GM21447 (cell line): Measurements from ENCODE around the gene ARMC9.
"Not testable (repeated sequence)": the region's sequence is repeated elsewhere in the genome, so short reads cannot be mapped to it uniquely, and the experiment has no call there.

Experiments
- ATAC-seq: cut with Tn5 transposase; IDR thresholded peaks from one replicate; pipeline ENCODE4 v1.9.1; 2021; ENCODE audit not compliant: unreplicated experiment

Gene ARMC9

DNA sequence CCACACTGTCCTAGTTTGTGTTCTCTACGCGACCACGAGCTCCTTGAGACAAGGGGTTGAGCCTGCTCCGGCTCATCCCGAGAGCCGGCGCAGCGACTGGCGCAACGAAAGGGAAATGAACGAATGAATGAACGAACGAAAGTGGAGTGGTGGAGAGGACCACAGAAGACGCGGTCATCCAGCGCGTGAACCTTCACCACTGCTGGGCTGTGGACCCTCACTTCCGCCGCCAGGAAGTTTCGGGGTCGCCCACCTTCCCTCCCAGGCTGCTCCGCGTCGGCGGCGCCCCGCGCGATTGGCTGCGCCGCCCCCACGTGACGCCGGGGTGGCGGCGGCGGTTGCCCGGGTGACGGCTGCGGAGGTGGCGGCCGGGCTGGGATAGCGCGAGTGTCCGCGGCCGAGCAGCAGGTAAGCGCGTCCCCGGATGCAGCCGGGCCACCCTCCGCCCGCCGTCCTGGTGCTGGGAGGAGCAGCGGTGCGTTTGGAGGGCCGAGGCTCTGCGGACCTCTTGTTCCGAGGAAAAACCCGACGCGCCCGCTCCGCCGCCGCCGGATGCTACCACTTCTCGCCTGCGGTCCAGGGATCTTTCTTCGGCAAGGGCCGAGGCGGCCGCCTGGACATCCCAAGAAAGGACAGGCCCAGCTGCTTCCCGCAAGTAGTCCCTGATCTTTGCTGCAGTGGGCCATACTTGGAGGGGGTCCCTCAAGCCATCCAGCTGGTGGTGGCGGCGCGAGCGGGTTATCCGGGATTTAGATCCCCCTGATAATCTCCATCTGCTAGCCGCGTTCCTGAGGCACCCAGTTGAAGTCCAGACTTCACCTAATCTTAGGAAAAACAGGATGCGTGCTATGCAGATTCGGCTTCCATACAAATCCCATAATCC, at the start of gene ARMC9:
Gene ARMC9, plus strand, starts transcription at position 341 of the 883 bp plus-strand sequence. CDS start 7,608 bp downstream, outside the sequence.
- peak; percentile 85 for ATAC-seq

DNA sequence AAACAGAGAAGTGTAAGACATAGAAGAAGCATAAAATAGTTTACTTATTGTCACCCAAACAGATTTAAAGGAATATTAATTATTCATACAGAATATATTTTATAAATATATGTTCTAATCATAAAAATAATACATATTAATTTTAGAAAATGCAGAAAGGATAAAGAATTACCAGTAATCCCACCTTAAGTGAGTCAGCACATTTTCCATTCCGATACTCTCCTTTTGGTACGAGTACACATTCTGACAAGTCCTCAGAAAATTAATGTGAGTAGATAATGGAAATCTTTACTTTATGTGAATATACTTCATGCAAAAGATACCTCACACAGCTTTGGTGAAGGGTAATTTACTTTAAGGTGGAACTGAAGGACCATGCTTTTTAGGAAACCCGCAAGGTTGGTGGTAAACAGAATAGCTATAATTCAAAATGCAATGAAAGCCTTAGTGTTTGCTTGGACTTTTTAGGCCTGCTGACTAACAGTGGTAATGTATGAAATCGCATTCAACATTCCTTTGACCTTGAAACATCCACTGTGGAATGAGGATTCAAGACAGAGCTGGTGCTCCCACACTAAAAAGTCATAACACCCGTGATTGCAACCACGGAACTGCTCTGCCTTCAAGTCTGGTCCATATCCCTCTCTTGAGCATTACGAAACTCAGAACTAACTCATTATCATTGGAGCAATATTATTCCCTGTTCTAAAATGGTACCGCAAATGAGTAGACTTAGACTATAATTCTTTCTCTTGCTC, 45.5 kb upstream of the ARMC9 start:
- no peak for ATAC-seq

DNA sequence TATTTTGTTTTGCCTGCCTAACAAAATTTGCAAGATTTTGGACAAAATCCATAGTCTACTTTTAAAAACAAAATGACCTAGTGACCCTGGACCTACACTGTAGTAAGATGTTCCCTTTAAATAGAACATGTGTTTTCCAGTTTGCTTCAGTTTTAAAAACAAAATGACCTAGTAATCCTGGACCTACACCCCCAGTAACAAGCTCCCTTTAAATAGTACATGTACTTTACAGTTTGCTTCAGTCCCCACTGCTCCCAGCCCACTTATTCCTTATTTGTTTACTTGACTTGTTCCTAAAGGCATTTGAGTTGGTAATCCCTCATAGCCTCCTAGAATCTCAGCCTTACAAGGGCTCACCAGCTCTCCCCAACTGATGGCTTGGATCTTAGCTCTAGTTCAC, 39.1 kb upstream of the ARMC9 start:
- ATAC-seq: no peak

- no peak for ATAC-seq
Observed at GRCh38 chr2:231160701-231161100, 37.7 kb upstream of the ARMC9 start.

- ATAC-seq: peak; percentile 53
Observed at GRCh38 chr2:231161252-231161839, 37.1 kb upstream of the ARMC9 start.

DNA sequence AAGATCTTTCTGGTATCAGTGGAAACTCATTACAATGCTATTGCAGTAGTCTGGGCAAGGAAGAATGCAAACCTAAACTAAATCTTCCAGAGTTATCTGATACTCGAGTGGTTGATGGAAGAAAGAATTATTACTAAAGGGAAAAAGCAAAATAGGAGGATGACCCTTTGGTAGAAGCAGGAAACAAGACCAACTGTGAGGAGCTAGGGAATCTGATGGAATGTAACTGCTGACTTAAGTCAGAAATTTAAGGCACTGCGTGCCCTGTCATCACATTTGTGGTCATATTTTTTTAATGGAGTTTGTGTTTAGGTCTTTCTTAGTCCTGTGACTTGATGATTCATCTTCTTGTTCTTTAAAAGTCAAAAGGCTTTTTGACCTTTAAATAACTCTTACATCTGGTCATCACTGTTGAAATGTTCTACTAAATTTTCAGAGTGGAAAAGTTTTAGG, 36.5 kb upstream of the ARMC9 start:
- ATAC-seq: no peak

GRCh38 chr2:231163011-231163410, 35.4 kb upstream of the ARMC9 start:
- ATAC-seq: no peak

DNA sequence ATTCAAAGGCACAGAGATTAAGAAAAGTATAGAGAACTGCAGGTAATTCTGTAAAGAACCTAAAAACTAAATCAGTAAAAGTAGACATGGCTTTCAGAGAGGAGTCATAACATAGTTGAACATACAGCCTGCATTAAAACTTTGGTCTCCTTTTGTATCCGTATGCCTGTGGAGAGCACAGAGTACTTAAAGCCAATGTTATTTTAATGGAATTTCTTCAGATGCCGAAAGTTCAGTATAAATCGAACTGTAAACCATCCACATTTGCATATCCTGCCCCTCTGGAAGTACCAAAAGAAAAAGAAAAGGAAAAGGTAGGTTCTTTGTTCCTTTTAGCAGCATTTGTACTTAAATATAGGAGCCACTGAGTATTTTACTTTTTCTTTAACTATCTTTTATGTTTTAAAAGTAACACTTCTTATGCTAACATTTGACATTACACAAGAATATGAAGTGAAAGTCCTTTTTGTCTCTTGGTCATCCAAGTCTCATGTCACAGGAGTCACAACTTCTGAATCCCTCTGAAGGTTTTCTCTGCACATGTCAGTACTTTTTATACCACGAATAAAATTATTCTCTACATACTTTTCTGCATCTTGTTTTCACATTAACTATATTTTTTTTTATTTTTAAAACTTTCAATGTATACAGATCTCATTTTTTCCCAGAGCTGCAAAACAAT, 34.9 kb upstream of the ARMC9 start:
- no peak for ATAC-seq

- ATAC-seq: no peak
Observed at GRCh38 chr2:231167745-231168459, 30.5 kb upstream of the ARMC9 start.

DNA sequence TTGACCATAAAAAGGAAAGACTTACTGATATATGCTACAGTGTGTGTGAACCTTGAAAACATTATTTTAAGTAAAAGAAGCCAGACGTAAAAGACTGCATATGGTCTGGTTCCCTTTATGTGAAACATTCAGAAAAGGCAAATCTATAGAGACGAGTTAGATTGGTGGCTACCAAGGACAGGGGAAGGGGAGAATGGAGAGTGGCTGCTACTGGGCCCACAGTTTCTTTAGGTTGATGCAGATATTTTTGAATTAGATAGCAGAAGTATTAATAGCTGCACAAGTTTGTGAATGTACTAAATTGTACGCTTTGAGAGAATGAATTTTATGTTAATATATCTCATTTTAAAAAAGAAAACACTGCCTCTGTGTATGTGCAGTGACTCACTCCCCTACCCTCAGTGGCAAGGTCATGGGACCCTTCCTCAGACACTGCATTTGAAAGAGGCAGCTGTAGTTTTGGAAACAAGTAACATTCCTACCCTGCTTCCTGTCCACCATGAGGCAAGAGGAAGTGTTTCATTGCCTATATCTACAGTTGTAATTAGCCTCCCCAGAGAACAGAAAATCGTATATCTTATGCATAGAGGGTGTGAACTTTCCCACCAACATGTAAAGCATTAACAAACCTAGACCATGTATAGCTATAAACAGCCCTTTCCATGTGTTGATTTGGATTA, 29.8 kb upstream of the ARMC9 start:
- no peak for ATAC-seq

- ATAC-seq: no peak
Observed at GRCh38 chr2:231169488-231169887, 28.9 kb upstream of the ARMC9 start.

GRCh38 chr2:231170055-231170454, 28.4 kb upstream of the ARMC9 start:
- ATAC-seq: no peak

DNA sequence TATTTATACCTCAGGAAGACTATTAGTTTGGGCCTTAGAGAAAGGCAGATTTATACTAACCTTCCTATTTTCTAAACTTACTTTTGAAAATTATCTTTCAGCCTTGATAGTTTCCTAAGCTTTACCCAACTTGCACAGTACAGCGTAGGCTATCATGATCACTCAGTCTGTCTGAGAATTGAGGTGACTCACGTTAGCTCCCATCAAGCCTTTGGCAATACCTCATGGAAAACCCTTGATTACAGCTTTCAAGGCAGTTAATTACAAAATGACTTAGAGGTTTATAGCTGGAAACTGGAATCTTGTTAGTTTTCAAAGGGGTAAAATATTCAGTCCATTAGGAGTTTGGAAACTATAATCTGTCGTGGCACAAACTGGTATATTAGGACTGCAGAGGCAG, 26.4 kb upstream of the ARMC9 start:
- no peak for ATAC-seq

- no peak for ATAC-seq
Observed at GRCh38 chr2:231174211-231174651, 24.2 kb upstream of the ARMC9 start.

GRCh38 chr2:231176066-231176465, 22.4 kb upstream of the ARMC9 start:
- no peak for ATAC-seq

- no peak for ATAC-seq
Observed at GRCh38 chr2:231177156-231178025, 21.0 kb upstream of the ARMC9 start.

- ATAC-seq: not testable (repeated sequence)
Observed at GRCh38 chr2:231178805-231179204, 19.6 kb upstream of the ARMC9 start.

DNA sequence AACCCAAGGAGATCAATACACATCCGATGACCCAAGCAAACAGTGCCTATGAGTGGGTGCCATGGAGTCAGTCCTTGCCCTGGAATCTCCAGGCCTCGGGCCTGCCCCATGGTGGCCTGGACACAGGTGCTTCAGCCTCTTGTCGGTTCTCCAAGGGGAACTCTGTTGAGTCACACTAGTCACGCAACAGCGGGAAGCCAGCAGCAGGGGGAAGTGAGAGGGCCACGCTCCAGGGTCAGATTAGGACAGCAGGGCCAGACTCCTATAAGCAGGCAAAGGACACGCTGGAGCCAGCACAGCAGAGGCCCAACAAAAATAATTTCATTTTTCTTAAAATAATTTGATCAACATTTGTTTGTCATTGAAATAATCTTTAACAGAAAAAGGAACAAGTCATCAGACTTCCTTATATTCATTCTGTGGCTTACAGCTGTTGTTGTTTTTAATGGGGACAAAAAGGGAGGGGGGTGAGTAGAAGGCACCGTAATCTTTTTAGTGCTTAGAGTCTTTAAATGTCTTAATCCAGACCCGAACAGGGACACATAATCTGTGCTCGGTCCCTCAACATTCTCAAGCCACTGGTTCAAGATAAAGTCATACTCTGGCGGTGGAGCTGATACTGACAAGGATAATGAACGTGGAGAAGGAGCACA, 16.4 kb upstream of the ARMC9 start:
- ATAC-seq: peak; percentile 61
